Hematopoietic multipotent progenitor cell treated with erythropoietin and hydrocortisone succinate and interleukin-3 and kit ligand, for 17 days (in vitro differentiated cells): ENCODE measurements around the gene ACSS3.
"Not testable (repeated sequence)": the region's sequence is repeated elsewhere in the genome, so short reads cannot be mapped to it uniquely, and the experiment has no call there.

Source experiments
- DNase-seq: peaks from one replicate; pipeline ENCODE4 v3.0.0-alpha.2; 2015; ENCODE audit warnings: low spot score

The ACSS3 gene

GRCh38 chr12:81077686-81078441 is at the start of gene ACSS3:
Gene ACSS3, plus strand, starts transcription at chr12:81078079. Its CDS starts 42 bp downstream, at chr12:81078121.
- no peak for DNase-seq

- DNase-seq, result no peak
These were observed 43.0 kb upstream of the ACSS3 start for GRCh38 chr12:81034926-81035325.

- DNase-seq, result no peak
These were observed 38.6 kb upstream of the ACSS3 start for GRCh38 chr12:81039231-81039630.

- DNase-seq, result no peak
These were observed 33.7 kb upstream of the ACSS3 start for GRCh38 chr12:81043979-81044740.

- not testable (repeated sequence) for DNase-seq
These were observed 12.9 kb upstream of the ACSS3 start for GRCh38 chr12:81064971-81065370.

GRCh38 chr12:81070846-81071245 is 7.0 kb upstream of the ACSS3 start:
- no peak for DNase-seq

- DNase-seq, result no peak
These were observed 2.3 kb upstream of the ACSS3 start for GRCh38 chr12:81075539-81075938.

GRCh38 chr12:81077329-81077685 is 572 bp upstream of the ACSS3 start:
- DNase-seq, result no peak

- DNase-seq, result no peak
These were observed 754 bp downstream of the ACSS3 start for GRCh38 chr12:81078469-81079196.

GRCh38 chr12:81079280-81080076 is 1.6 kb downstream of the ACSS3 start:
- no peak for DNase-seq

- DNase-seq, result no peak
These were observed 2.6 kb downstream of the ACSS3 start for GRCh38 chr12:81080431-81080983.

GRCh38 chr12:81081726-81082125 is 3.8 kb downstream of the ACSS3 start:
- DNase-seq, result no peak

- DNase-seq, result no peak
These were observed 5.1 kb downstream of the ACSS3 start for GRCh38 chr12:81083018-81083417.

GRCh38 chr12:81083906-81084513 is 6.1 kb downstream of the ACSS3 start:
- no peak for DNase-seq

GRCh38 chr12:81084811-81085350 is 7.0 kb downstream of the ACSS3 start:
- no peak for DNase-seq

- no peak for DNase-seq
These were observed 8.0 kb downstream of the ACSS3 start for GRCh38 chr12:81085832-81086231.

GRCh38 chr12:81086342-81086741 is 8.5 kb downstream of the ACSS3 start:
- no peak for DNase-seq

- no peak for DNase-seq
These were observed 10.3 kb downstream of the ACSS3 start for GRCh38 chr12:81088221-81088620.

GRCh38 chr12:81089412-81089811 is 11.5 kb downstream of the ACSS3 start:
- no peak for DNase-seq

- no peak for DNase-seq
These were observed 14.2 kb downstream of the ACSS3 start for GRCh38 chr12:81092053-81092452.
